ENCODE results near the gene ABHD16A. TPM values are rescaled to one million over a fixed set of nuclear protein-coding genes. Genes with fewer than 3 reads are reported as not detected.

Gene ABHD16A
- total and polyA plus RNA-seq, 2 donors (not counting 3 experiments of a cell fraction or from before 2014, with no cell fraction given), result 48.9 to 60.3 TPM

DNA sequence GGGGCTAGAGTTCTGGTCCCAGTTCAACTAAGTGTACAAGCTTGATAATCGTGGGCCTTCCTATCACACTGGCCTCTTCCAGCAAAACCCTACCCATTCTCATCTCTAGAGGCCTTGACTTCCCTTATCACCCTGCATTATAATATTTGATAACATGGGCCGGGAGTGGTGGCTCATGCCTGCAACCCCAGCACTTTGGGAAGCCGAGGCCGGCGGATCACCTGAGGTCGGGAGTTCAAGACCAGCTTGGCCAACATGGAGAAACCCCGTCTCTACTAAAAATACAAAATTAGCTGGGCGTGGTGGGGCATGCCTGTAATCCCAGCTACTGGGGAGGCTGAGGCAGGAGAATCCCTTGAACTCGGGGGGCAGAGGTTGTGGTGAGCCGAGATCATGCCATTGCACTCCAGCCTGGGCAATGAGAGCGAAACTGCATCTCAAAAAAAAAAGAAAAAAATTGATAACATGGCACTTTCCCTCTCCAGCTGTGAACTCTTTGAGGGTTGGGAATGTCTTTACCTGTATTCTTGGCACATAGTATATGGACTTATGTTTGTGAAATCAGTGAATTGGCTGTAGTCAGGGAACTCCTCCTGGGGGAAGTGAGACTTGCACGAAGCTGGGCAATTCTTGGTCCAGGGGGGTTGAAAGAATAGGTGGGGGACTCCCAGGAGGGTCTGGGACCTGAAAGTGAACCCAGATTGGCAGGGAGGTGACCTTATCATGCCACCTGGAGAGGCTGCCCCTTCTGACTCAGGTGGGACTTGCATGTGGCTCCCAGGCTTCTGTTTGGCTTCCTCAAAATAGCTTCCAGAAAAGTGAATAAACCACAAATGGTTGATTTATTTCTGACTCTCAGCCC, 41.6 kb downstream of the ABHD16A start:
- H3K4me2 ChIP-seq (ENCODE audit: insufficient read depth, low read length), result peak overlapping the region; percentile 67
- H3K79me2 ChIP-seq (ENCODE audit: control insufficient read depth, insufficient read depth, low read length), result peaks cover 34% of the 10 kb centered on the region
- H3K4me3 ChIP-seq (replicated peaks in 1 of 3; ENCODE audit: insufficient read depth in 1 of 3, low read depth in 1 of 3, low read length in 3 of 3), result peak overlapping the region in 1 of 3 experiments; percentile 33
- H3K9me3 ChIP-seq (replicated peaks; ENCODE audit: control insufficient read depth, insufficient read depth, low read length), result no peaks in the 10 kb centered on the region
- DNase-seq (ENCODE audit: low read depth, low spot score), result no peak
- H3K36me3 ChIP-seq (ENCODE audit: control insufficient read depth in 2 of 2, extremely low read depth in 1 of 2, insufficient read depth in 2 of 2, low read length in 2 of 2), result peaks cover 2 to 3% of the 10 kb centered on the region in 2 experiments
- H4K20me1 ChIP-seq (replicated peaks; ENCODE audit: control insufficient read depth, extremely low read depth, insufficient read depth, low read length), result no peaks in the 10 kb centered on the region
- FAIRE-seq, result no peak
- no TSS peak for BruUV-seq (replicated peaks)
- no peak overlapping the region for H2AFZ ChIP-seq (ENCODE audit: low read depth, low read length)
- TF ChIP-seq EZH2 (IDR thresholded peaks at IDR 0.05; ENCODE audit: borderline replicate concordance, low read depth, low read length, severe bottlenecking) (no peak), GATA2 (IDR thresholded peaks at IDR 0.05; ENCODE audit: insufficient read depth, insufficient read length, low read depth, low read length) (no peak), POLR2A (IDR thresholded peaks at IDR 0.05; ENCODE audit: low read depth, low read length) (no peak), FOS (IDR thresholded peaks at IDR 0.05; ENCODE audit: borderline replicate concordance, insufficient read depth, low read length) (no peak), JUN (IDR thresholded peaks at IDR 0.05; ENCODE audit: borderline replicate concordance, insufficient read depth, insufficient read length, low read depth) (no peak), POLR2AphosphoS5 (IDR thresholded peaks at IDR 0.05; ENCODE audit: insufficient read depth, low read depth, low read length) (no peak), MYC (IDR thresholded peaks at IDR 0.05; ENCODE audit: low read depth, low read length) (no peak)
- TF ChIP-seq, protein P1, sequence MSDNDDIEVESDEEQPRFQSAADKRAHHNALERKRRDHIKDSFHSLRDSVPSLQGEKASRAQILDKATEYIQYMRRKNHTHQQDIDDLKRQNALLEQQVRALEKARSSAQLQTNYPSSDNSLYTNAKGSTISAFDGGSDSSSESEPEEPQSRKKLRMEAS (IDR thresholded peaks at IDR 0.05; ENCODE audit: insufficient read depth, insufficient read length), result no peak
- TF ChIP-seq, protein P2, sequence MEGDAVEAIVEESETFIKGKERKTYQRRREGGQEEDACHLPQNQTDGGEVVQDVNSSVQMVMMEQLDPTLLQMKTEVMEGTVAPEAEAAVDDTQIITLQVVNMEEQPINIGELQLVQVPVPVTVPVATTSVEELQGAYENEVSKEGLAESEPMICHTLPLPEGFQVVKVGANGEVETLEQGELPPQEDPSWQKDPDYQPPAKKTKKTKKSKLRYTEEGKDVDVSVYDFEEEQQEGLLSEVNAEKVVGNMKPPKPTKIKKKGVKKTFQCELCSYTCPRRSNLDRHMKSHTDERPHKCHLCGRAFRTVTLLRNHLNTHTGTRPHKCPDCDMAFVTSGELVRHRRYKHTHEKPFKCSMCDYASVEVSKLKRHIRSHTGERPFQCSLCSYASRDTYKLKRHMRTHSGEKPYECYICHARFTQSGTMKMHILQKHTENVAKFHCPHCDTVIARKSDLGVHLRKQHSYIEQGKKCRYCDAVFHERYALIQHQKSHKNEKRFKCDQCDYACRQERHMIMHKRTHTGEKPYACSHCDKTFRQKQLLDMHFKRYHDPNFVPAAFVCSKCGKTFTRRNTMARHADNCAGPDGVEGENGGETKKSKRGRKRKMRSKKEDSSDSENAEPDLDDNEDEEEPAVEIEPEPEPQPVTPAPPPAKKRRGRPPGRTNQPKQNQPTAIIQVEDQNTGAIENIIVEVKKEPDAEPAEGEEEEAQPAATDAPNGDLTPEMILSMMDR (IDR thresholded peaks at IDR 0.05; ENCODE audit: extremely low read depth in 1 of 2, insufficient read depth in 1 of 2, low read depth in 1 of 2, low read length in 2 of 2), result no peak
- no peaks in the 10 kb centered on the region for H3K9me1 ChIP-seq (replicated peaks; ENCODE audit: control insufficient read depth, extremely low read depth, insufficient read depth, low read length)
- CTCF ChIA-PET, result interaction anchor here (1.0 to 5.7 kb wide), 3 partner anchors 9 to 113 kb away, joined by 3 to 38 read pairs (median 3); partner anchors contain the start of gene BAG6
- peaks cover 45% of the 10 kb centered on the region for H3K4me1 ChIP-seq (ENCODE audit: control insufficient read depth, extremely low read depth, insufficient read depth, low read length)
- intact Hi-C loops (cut with micrococcal nuclease) (loop anchor here (2.0 to 10.0 kb wide), 3 partner anchors 77 to 533 kb away; partner anchors contain the start of genes GPSM3 and PBX2), dilution Hi-C loops (cut with MboI; ENCODE audit: extremely low pct_ligation_motif_present, low sequenced_read_pairs) (no loop called here)
- no peak overlapping the region for H3K27ac ChIP-seq (ENCODE audit: insufficient read depth, low read depth, low read length)
- peak overlapping the region; percentile 82 for H3K9ac ChIP-seq (replicated peaks; ENCODE audit: extremely low read depth, insufficient read depth, low read length)
- no peaks in the 10 kb centered on the region for H3K27me3 ChIP-seq (ENCODE audit: control insufficient read depth in 2 of 2, insufficient read depth in 2 of 2, low read length in 2 of 2)
- POLR2A ChIA-PET, result interaction anchor here (1.0 to 2.1 kb wide), 3 partner anchors 10 to 166 kb away, joined by 3 to 13 read pairs (median 4); partner anchors contain the start of genes BAG6, HSPA1B and PRRC2A
